ENCODE measurements around the gene EXOC2. TPM values are rescaled to one million over a fixed set of nuclear protein-coding genes. Genes with fewer than 3 reads are reported as not detected.

EXOC2 gene
- total and polyA plus RNA-seq, 10 of the 15 experiments (the other 5 are each of a cell fraction or from before 2014, with no cell fraction given): 8.7 to 32.8 (median 20.7) TPM

- intact Hi-C loops (cut with micrococcal nuclease; ENCODE audit: unreplicated experiment): no loop called here
- ChIA-PET CTCF (no interaction called here), RAD21 (ENCODE audit: unreplicated experiment) (no interaction called here), SMC1A (ENCODE audit: uncharacterized antibody, unreplicated experiment) (no interaction called here), POLR2A (no interaction called here)
- Histone ChIP-seq H3K27me3 (replicated peaks in 1 of 2; ENCODE audit: control insufficient read depth in 2 of 2, insufficient read depth in 2 of 2, low read length in 1 of 2) (0 out of 4 replicates have a peak, but pooled peaks cover 0 to 5% of the 10 kb centered on the region in 2 experiments), H4K20me1 (ENCODE audit: control insufficient read depth, insufficient read depth) (no peaks in the 10 kb centered on the region), H3K9me3 (replicated peaks; ENCODE audit: control insufficient read depth, insufficient read depth, low read length) (peaks cover 2% of the 10 kb centered on the region; the same call in 2 of the 3 replicates), H3K4me3 (no peak overlapping the region), H3K9ac (ENCODE audit: control insufficient read depth, insufficient read depth, low read length) (no peak overlapping the region), H3K36me3 (ENCODE audit: control insufficient read depth in 2 of 2, insufficient read depth in 2 of 2, low read length in 1 of 2) (no peaks in the 10 kb centered on the region), H2AFZ (ENCODE audit: control insufficient read depth, low read depth, low read length) (no peak overlapping the region), H3K4me2 (ENCODE audit: control insufficient read depth, insufficient read depth) (no peak overlapping the region), H3K79me2 (ENCODE audit: control insufficient read depth, insufficient read depth, low read length) (no peaks in the 10 kb centered on the region), H3K4me1 (ENCODE audit: control insufficient read depth, insufficient read depth, low read length) (no peaks in the 10 kb centered on the region), H3K27ac (ENCODE audit: control insufficient read depth, insufficient read depth) (no peak overlapping the region)
- DNase-seq (ENCODE audit: low read depth, low spot score) (no peak), ATAC-seq (no peak), FAIRE-seq (no peak)
- WGBS (ENCODE audit: insufficient coverage, insufficient replicate concordance, low lambda C conversion rate, missing lambda C conversion rate): 15% methylated on average over 4 of the region's 4 CpGs
- BruUV-seq (replicated peaks): no TSS peak
- in situ Hi-C loops (cut with MboI): no loop called here
- TF ChIP-seq BCL11A (IDR thresholded peaks at IDR 0.05; ENCODE audit: low read depth, low read length) (no peak), RFX5 (IDR thresholded peaks at IDR 0.05; ENCODE audit: low read depth, low read length) (no peak), TCF3 (IDR thresholded peaks at IDR 0.05; ENCODE audit: borderline replicate concordance, insufficient read depth, low read depth, low read length) (no peak), KDM1A (IDR thresholded peaks at IDR 0.05; ENCODE audit: borderline replicate concordance) (no peak), ZNF217 (IDR thresholded peaks at IDR 0.05) (no peak), HSF1 (IDR thresholded peaks at IDR 0.05; ENCODE audit: low read depth, low read length) (no peak), RCOR1 (conservative IDR thresholded peaks at IDR 0.05; ENCODE audit: low read depth, low read length) (no peak), CBFB (IDR thresholded peaks at IDR 0.05; ENCODE audit: low read depth) (no peak), FOXM1 (IDR thresholded peaks at IDR 0.05; ENCODE audit: low read depth, low read length) (no peak), ZBTB4 (CRISPR knock-in tag; IDR thresholded peaks at IDR 0.05) (no peak), NFYA (IDR thresholded peaks at IDR 0.05; ENCODE audit: borderline replicate concordance, low read depth, low read length) (no peak), MTA2 (IDR thresholded peaks at IDR 0.05; ENCODE audit: low read depth) (no peak), ASH2L (IDR thresholded peaks at IDR 0.05; ENCODE audit: borderline replicate concordance, low read depth) (no peak), MTA3 (IDR thresholded peaks at IDR 0.05; ENCODE audit: borderline replicate concordance, low read length) (no peak), BACH1 (IDR thresholded peaks at IDR 0.05; ENCODE audit: borderline replicate concordance) (no peak), SIN3A (IDR thresholded peaks at IDR 0.05; ENCODE audit: low read depth, low read length) (no peak), CEBPB (IDR thresholded peaks at IDR 0.05; ENCODE audit: borderline replicate concordance in 1 of 2, low read depth in 2 of 2, low read length in 2 of 2) (no peak), CBX3 (IDR thresholded peaks at IDR 0.05; ENCODE audit: borderline replicate concordance, low read depth) (no peak)
These were observed 236.1 kb downstream of the EXOC2 start for GRCh38 chr6:456887-457286.
